Measurements from ENCODE around the gene RAB31.
A peak's percentile ranks its signal among the peaks of the same experiment; 100 is the strongest.

The RAB31 gene

GRCh38 chr18:9705183-9705829 lies 2.8 kb upstream of the RAB31 start (continued):
- TF ChIP-seq ZNF398 (tag by site-specific recombination; IDR thresholded peaks at IDR 0.05) (peak; percentile 21; the same call in 1 of the 2 replicates), ZNF792 (tag by site-specific recombination; IDR thresholded peaks at IDR 0.05) (no peak), ZNF645 (tag by site-specific recombination; IDR thresholded peaks at IDR 0.05) (no peak), ZNF274 (IDR thresholded peaks at IDR 0.05; ENCODE audit: low read length) (no peak), ZNF274 (tag by site-specific recombination; IDR thresholded peaks at IDR 0.05; ENCODE audit: borderline replicate concordance) (no peak), ZNF248 (tag by site-specific recombination; IDR thresholded peaks at IDR 0.05) (no peak), OSR2 (tag by site-specific recombination; IDR thresholded peaks at IDR 0.05) (peak; percentile 66), ZNF26 (tag by site-specific recombination; IDR thresholded peaks at IDR 0.05) (no peak), BCL6B (tag by site-specific recombination; IDR thresholded peaks at IDR 0.05) (peak; percentile 1), ZNF423 (tag by site-specific recombination; IDR thresholded peaks at IDR 0.05) (0 out of 2 replicates have a peak, but pooled peaks have one; percentile 40), KLF1 (tag by site-specific recombination; IDR thresholded peaks at IDR 0.05) (peak; percentile 68; the same call in 1 of the 2 replicates), ZNF146 (tag by site-specific recombination; IDR thresholded peaks at IDR 0.05) (no peak), ZBTB26 (tag by site-specific recombination; optimal IDR thresholded peaks at IDR 0.05) (no peak), FEZF1 (tag by site-specific recombination; IDR thresholded peaks at IDR 0.05) (peak; percentile 91), MYNN (tag by site-specific recombination; IDR thresholded peaks at IDR 0.05; ENCODE audit: borderline replicate concordance) (no peak), ZNF488 (tag by site-specific recombination; IDR thresholded peaks at IDR 0.05) (0 out of 2 replicates have a peak, but pooled peaks have one; percentile 36), KLF16 (tag by site-specific recombination; IDR thresholded peaks at IDR 0.05) (0 out of 2 replicates have a peak, but pooled peaks have one; percentile 38), ZNF138 (tag by site-specific recombination; IDR thresholded peaks at IDR 0.05; ENCODE audit: borderline replicate concordance) (no peak), ZNF366 (tag by site-specific recombination; conservative IDR thresholded peaks at IDR 0.05) (peak; percentile 96), ZNF837 (tag by site-specific recombination; IDR thresholded peaks at IDR 0.05) (no peak), REST (tag by site-specific recombination; IDR thresholded peaks at IDR 0.05) (no peak), ZBTB48 (tag by site-specific recombination; IDR thresholded peaks at IDR 0.05) (no peak), YY2 (tag by site-specific recombination; IDR thresholded peaks at IDR 0.05) (no peak), MEIS1 (CRISPR knock-in tag; IDR thresholded peaks at IDR 0.05; ENCODE audit: borderline replicate concordance) (no peak), GLIS1 (tag by site-specific recombination; IDR thresholded peaks at IDR 0.05) (peak; percentile 58; the same call in 1 of the 2 replicates), ZNF311 (tag by site-specific recombination; IDR thresholded peaks at IDR 0.05; ENCODE audit: borderline replicate concordance) (no peak), ZNF560 (tag by site-specific recombination; IDR thresholded peaks at IDR 0.05; ENCODE audit: borderline replicate concordance) (no peak), ZNF549 (tag by site-specific recombination; IDR thresholded peaks at IDR 0.05) (no peak), ZNF10 (tag by site-specific recombination; IDR thresholded peaks at IDR 0.05) (no peak)
